ENCODE results near the gene PDE1C. TPM values are rescaled to one million over a fixed set of nuclear protein-coding genes. Genes with fewer than 3 reads are reported as not detected.
"Not testable (repeated sequence)": the region's sequence is repeated elsewhere in the genome, so short reads cannot be mapped to it uniquely, and the experiment has no call there.

The PDE1C gene
- total RNA-seq, 1 donor from 2014 or later: 181 TPM

GRCh38 chr7:32078824-32079223, 8.6 kb upstream of the PDE1C start:
- DNase-seq: no peak
- intact Hi-C loops (cut with DNase I): no loop called here
- ATAC-seq (ENCODE audit: poor library complexity): no peak

GRCh38 chr7:32077806-32078205, 7.6 kb upstream of the PDE1C start:
- intact Hi-C loops (cut with DNase I): no loop called here
- ATAC-seq (ENCODE audit: poor library complexity) (no peak), DNase-seq (no peak)

GRCh38 chr7:32076802-32077201, 6.6 kb upstream of the PDE1C start:
- DNase-seq; intact Hi-C loops (cut with DNase I): not testable (repeated sequence)

GRCh38 chr7:32075612-32076011, 5.4 kb upstream of the PDE1C start:
- intact Hi-C loops (cut with DNase I): no loop called here

More at GRCh38 chr7:32076802-32077201, 6.6 kb upstream of the PDE1C start:
- ATAC-seq (ENCODE audit: poor library complexity): not testable (repeated sequence)

GRCh38 chr7:32074787-32075585, 4.8 kb upstream of the PDE1C start:
- DNase-seq (no peak), ATAC-seq (ENCODE audit: poor library complexity) (no peak)
- intact Hi-C loops (cut with DNase I): loop anchor here (5.0 kb wide), 1 partner anchor 87 kb away; no protein-coding TSS in a partner anchor

More at GRCh38 chr7:32075612-32076011, 5.4 kb upstream of the PDE1C start:
- DNase-seq: no peak
- ATAC-seq (ENCODE audit: poor library complexity): no peak

GRCh38 chr7:32073533-32073932, 3.3 kb upstream of the PDE1C start:
- intact Hi-C loops (cut with DNase I): loop anchor here (5.0 kb wide), 1 partner anchor 89 kb away; no protein-coding TSS in a partner anchor
- peak; percentile 28 for ATAC-seq (ENCODE audit: poor library complexity)

GRCh38 chr7:32072397-32072796, 2.2 kb upstream of the PDE1C start:
- intact Hi-C loops (cut with DNase I): loop anchor here (5.0 kb wide), 1 partner anchor 90 kb away; no protein-coding TSS in a partner anchor
- DNase-seq (no peak), ATAC-seq (ENCODE audit: poor library complexity) (peak; percentile 7)

More at GRCh38 chr7:32073533-32073932, 3.3 kb upstream of the PDE1C start:
- no peak for DNase-seq

GRCh38 chr7:32071466-32072091, 1.4 kb upstream of the PDE1C start:
- intact Hi-C loops (cut with DNase I): loop anchor here (5.0 kb wide), 1 partner anchor 91 kb away; no protein-coding TSS in a partner anchor
- ATAC-seq (ENCODE audit: poor library complexity): no peak
- no peak for DNase-seq

GRCh38 chr7:32070051-32070405, 179 bp downstream of the PDE1C start:
- ATAC-seq (ENCODE audit: poor library complexity): no peak
- intact Hi-C loops (cut with DNase I): loop anchor here (5.0 kb wide), 1 partner anchor 92 kb away; no protein-coding TSS in a partner anchor

GRCh38 chr7:32069116-32069650, 1.0 kb downstream of the PDE1C start:
- DNase-seq (no peak), ATAC-seq (ENCODE audit: poor library complexity) (no peak)
- intact Hi-C loops (cut with DNase I): no loop called here

More at GRCh38 chr7:32070051-32070405, 179 bp downstream of the PDE1C start:
- no peak for DNase-seq

GRCh38 chr7:32068411-32069101, 1.7 kb downstream of the PDE1C start:
- intact Hi-C loops (cut with DNase I): no loop called here
- DNase-seq (no peak), ATAC-seq (ENCODE audit: poor library complexity) (no peak)

- intact Hi-C loops (cut with DNase I): no loop called here
- no peak for DNase-seq
- ATAC-seq (ENCODE audit: poor library complexity): no peak
These were observed 3.8 kb downstream of the PDE1C start for GRCh38 chr7:32066441-32066840.

GRCh38 chr7:32063614-32064013, 6.6 kb downstream of the PDE1C start:
- intact Hi-C loops (cut with DNase I): no loop called here
- ATAC-seq (ENCODE audit: poor library complexity): no peak

GRCh38 chr7:32062150-32062549, 8.1 kb downstream of the PDE1C start:
- no peak for ATAC-seq (ENCODE audit: poor library complexity)
- intact Hi-C loops (cut with DNase I): no loop called here
- DNase-seq: peak; percentile 55

More at GRCh38 chr7:32063614-32064013, 6.6 kb downstream of the PDE1C start:
- no peak for DNase-seq

GRCh38 chr7:32061346-32061745, 8.9 kb downstream of the PDE1C start:
- DNase-seq: no peak
- intact Hi-C loops (cut with DNase I): no loop called here
- peak; percentile 32 for ATAC-seq (ENCODE audit: poor library complexity)

GRCh38 chr7:32059289-32060011, 10.8 kb downstream of the PDE1C start:
- DNase-seq (no peak), ATAC-seq (ENCODE audit: poor library complexity) (no peak)
- intact Hi-C loops (cut with DNase I): no loop called here

- ATAC-seq (ENCODE audit: poor library complexity) (peak; percentile 5), DNase-seq (no peak)
- intact Hi-C loops (cut with DNase I): no loop called here
These were observed 12.2 kb downstream of the PDE1C start for GRCh38 chr7:32058002-32058401.

GRCh38 chr7:32056767-32057166, 13.4 kb downstream of the PDE1C start:
- no peak for DNase-seq
- intact Hi-C loops (cut with DNase I): no loop called here
- peak; percentile 74 for ATAC-seq (ENCODE audit: poor library complexity)
